GM23338 (cell line): ENCODE results near the gene SLC30A3.

Source experiments
- CREB1 ChIP-seq: fragments of 250-450 bp; sonication (Bioruptor Pico); IDR thresholded peaks from 2 replicates; pipeline ENCODE4 v1.5.0; 2020; ENCODE audit warnings: low read depth, mild to moderate bottlenecking, moderate library complexity
- EZH2 ChIP-seq: fragments of 200-600 bp; sonication (generic); IDR thresholded peaks from one replicate; pipeline ENCODE4 v1.8.0; 2017; ENCODE audit warnings: antibody characterized with exemption, mild to moderate bottlenecking, low read depth; ENCODE audit not compliant: unreplicated experiment
- EZH2phosphoT487 ChIP-seq: fragments of 200-600 bp; sonication (generic); IDR thresholded peaks from one replicate; pipeline ENCODE4 v1.8.1; 2018; ENCODE audit warnings: antibody characterized with exemption; ENCODE audit not compliant: unreplicated experiment
- JUNB ChIP-seq: IDR thresholded peaks from one replicate; pipeline ENCODE4 v1.6.1; 2016; ENCODE audit warnings: antibody characterized with exemption; ENCODE audit not compliant: unreplicated experiment
- NANOG ChIP-seq: IDR thresholded peaks from 2 replicates; pipeline ENCODE4 v1.6.1; 2016; ENCODE audit warnings: antibody characterized with exemption, borderline replicate concordance
- POLR2AphosphoS5 ChIP-seq: IDR thresholded peaks from 2 replicates; pipeline ENCODE4 v1.6.1; 2016; ENCODE audit warnings: antibody characterized with exemption, low read depth
- STAT1 ChIP-seq: IDR thresholded peaks from one replicate; pipeline ENCODE4 v1.6.1; 2016; ENCODE audit warnings: antibody characterized with exemption; ENCODE audit not compliant: unreplicated experiment
- TF ChIP-seq, protein P1 (sequence below): IDR thresholded peaks from one replicate; pipeline ENCODE4 v1.6.1; 2018; ENCODE audit warnings: antibody characterized with exemption; ENCODE audit not compliant: unreplicated experiment
- TF ChIP-seq, protein P2 (sequence below), 2 experiments: fragments of 200-600 bp in 1 of 2; sonication (generic) in 1 of 2; conservative IDR thresholded peaks; 2 replicates each; pipeline versions ENCODE4 v1.5.1 to v1.6.1; 2016 to 2017; ENCODE audit warnings: antibody characterized with exemption in 2 of 2, low read depth in 2 of 2, mild to moderate bottlenecking in 2 of 2, moderate library complexity in 1 of 2

DNA sequence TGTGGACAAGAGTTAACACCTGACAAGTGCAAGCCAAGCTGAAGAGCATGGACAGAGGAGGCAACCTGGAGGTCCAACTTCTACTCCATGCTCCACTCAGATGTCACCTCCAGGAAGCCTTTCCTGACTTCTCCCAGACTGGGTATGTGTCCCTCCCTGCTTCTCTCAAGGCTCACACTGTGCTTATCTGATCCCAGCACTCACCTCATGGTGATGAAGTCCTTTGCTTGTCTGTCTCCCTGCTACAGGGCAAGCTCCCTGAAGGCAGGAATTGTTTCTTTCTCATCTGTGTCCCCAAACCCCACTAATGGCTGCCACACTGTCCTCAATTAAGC, 2.7 kb upstream of the SLC30A3 start:
- no peak for TF ChIP-seq POLR2AphosphoS5
- TF ChIP-seq, protein P1, sequence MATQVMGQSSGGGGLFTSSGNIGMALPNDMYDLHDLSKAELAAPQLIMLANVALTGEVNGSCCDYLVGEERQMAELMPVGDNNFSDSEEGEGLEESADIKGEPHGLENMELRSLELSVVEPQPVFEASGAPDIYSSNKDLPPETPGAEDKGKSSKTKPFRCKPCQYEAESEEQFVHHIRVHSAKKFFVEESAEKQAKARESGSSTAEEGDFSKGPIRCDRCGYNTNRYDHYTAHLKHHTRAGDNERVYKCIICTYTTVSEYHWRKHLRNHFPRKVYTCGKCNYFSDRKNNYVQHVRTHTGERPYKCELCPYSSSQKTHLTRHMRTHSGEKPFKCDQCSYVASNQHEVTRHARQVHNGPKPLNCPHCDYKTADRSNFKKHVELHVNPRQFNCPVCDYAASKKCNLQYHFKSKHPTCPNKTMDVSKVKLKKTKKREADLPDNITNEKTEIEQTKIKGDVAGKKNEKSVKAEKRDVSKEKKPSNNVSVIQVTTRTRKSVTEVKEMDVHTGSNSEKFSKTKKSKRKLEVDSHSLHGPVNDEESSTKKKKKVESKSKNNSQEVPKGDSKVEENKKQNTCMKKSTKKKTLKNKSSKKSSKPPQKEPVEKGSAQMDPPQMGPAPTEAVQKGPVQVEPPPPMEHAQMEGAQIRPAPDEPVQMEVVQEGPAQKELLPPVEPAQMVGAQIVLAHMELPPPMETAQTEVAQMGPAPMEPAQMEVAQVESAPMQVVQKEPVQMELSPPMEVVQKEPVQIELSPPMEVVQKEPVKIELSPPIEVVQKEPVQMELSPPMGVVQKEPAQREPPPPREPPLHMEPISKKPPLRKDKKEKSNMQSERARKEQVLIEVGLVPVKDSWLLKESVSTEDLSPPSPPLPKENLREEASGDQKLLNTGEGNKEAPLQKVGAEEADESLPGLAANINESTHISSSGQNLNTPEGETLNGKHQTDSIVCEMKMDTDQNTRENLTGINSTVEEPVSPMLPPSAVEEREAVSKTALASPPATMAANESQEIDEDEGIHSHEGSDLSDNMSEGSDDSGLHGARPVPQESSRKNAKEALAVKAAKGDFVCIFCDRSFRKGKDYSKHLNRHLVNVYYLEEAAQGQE, result no peak
- TF ChIP-seq, protein P2, sequence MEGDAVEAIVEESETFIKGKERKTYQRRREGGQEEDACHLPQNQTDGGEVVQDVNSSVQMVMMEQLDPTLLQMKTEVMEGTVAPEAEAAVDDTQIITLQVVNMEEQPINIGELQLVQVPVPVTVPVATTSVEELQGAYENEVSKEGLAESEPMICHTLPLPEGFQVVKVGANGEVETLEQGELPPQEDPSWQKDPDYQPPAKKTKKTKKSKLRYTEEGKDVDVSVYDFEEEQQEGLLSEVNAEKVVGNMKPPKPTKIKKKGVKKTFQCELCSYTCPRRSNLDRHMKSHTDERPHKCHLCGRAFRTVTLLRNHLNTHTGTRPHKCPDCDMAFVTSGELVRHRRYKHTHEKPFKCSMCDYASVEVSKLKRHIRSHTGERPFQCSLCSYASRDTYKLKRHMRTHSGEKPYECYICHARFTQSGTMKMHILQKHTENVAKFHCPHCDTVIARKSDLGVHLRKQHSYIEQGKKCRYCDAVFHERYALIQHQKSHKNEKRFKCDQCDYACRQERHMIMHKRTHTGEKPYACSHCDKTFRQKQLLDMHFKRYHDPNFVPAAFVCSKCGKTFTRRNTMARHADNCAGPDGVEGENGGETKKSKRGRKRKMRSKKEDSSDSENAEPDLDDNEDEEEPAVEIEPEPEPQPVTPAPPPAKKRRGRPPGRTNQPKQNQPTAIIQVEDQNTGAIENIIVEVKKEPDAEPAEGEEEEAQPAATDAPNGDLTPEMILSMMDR (conservative IDR thresholded peaks at IDR 0.05; ENCODE audit: low read depth in 2 of 2), result no peak
- TF ChIP-seq EZH2phosphoT487, result no peak
- no peak for TF ChIP-seq EZH2
- no peak for TF ChIP-seq NANOG
- no peak for TF ChIP-seq STAT1
- TF ChIP-seq JUNB, result no peak
- no peak for TF ChIP-seq CREB1 (CRISPR knock-in tag)
